ENCODE measurements around the gene SMC3.

DNA sequence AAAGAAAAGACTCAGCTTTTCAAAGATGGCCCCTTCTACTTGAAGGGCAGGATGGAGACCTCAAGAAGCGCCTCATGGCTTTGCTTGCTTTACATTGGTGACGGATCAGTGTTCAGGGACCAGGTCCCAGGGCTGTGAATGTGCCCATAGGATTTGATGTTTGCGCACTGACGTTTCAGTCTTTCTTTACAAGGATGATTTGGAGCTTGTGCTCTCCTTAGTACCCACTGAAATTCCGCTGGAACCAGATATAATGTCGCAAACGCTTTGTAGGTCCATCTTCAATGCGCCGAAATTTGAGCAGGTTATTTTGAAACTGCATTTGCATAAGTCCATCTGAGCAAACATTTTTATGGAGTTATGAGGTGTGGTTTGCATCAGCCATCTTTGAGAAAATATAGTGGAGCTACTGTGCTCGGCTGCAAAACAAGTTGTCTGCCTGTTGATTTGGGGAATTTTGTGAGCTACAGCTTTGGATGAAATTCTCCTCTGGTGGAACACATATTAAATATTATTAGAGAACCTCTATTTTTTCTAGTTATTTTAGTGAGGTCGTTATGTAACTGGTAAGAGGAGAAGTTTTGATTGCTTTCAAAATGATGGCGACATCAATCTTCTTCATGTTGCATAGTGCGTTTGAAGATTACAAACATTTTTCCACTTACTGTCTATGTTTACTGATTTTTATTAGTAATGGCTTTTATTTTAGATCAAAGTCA, 79.1 kb downstream of the SMC3 start:
- TF ChIP-seq, protein P1, sequence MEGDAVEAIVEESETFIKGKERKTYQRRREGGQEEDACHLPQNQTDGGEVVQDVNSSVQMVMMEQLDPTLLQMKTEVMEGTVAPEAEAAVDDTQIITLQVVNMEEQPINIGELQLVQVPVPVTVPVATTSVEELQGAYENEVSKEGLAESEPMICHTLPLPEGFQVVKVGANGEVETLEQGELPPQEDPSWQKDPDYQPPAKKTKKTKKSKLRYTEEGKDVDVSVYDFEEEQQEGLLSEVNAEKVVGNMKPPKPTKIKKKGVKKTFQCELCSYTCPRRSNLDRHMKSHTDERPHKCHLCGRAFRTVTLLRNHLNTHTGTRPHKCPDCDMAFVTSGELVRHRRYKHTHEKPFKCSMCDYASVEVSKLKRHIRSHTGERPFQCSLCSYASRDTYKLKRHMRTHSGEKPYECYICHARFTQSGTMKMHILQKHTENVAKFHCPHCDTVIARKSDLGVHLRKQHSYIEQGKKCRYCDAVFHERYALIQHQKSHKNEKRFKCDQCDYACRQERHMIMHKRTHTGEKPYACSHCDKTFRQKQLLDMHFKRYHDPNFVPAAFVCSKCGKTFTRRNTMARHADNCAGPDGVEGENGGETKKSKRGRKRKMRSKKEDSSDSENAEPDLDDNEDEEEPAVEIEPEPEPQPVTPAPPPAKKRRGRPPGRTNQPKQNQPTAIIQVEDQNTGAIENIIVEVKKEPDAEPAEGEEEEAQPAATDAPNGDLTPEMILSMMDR (IDR thresholded peaks at IDR 0.05): no peak
- no peak for TF ChIP-seq POLR2A (IDR thresholded peaks at IDR 0.05; ENCODE audit: low read depth)
